Measurements from ENCODE around the gene CEP170. TPM values are rescaled to one million over a fixed set of nuclear protein-coding genes. Genes with fewer than 3 reads are reported as not detected.

CEP170 gene
- total RNA-seq, 1 donor from 2014 or later: 125 TPM

- no peak for DNase-seq (ENCODE audit: extremely low spot score, unreplicated experiment)
- Mint-ChIP-seq H3K27me3 (ENCODE audit: unreplicated experiment) (no peaks in the 10 kb centered on the region), H3K9me3 (ENCODE audit: unreplicated experiment) (no peaks in the 10 kb centered on the region), H3K4me3 (ENCODE audit: unreplicated experiment) (peak overlapping the region; percentile 82), H3K36me3 (ENCODE audit: unreplicated experiment) (peaks cover 3% of the 10 kb centered on the region), H3K4me1 (ENCODE audit: unreplicated experiment) (peaks cover 37% of the 10 kb centered on the region), H3K27ac (ENCODE audit: unreplicated experiment) (peak overlapping the region; percentile 96)
- no peak for TF ChIP-seq CTCF (IDR thresholded peaks at IDR 0.05)
Observed at GRCh38 chr1:243256590-243256989, 1.5 kb upstream of the CEP170 start.

GRCh38 chr1:243255791-243256512 lies 871 bp upstream of the CEP170 start, which contains the start of gene SDCCAG8:
Gene SDCCAG8, plus strand, starts transcription at chr1:243256041. Its CDS starts 133 bp downstream, at chr1:243256174.
- Mint-ChIP-seq H3K36me3 (ENCODE audit: unreplicated experiment) (no peaks in the 10 kb centered on the region), H3K27me3 (ENCODE audit: unreplicated experiment) (no peaks in the 10 kb centered on the region), H3K4me1 (ENCODE audit: unreplicated experiment) (peaks cover 40% of the 10 kb centered on the region), H3K4me3 (ENCODE audit: unreplicated experiment) (peak within 1 kb of the TSS; percentile 82), H3K27ac (ENCODE audit: unreplicated experiment) (peak within 1 kb of the TSS; percentile 96), H3K9me3 (ENCODE audit: unreplicated experiment) (no peaks in the 10 kb centered on the region)
- peak; percentile 99 for DNase-seq (ENCODE audit: extremely low spot score, unreplicated experiment)
- TF ChIP-seq CTCF (IDR thresholded peaks at IDR 0.05): no peak

GRCh38 chr1:243254233-243254926 lies 701 bp downstream of the CEP170 start:
- Mint-ChIP-seq H3K4me1 (ENCODE audit: unreplicated experiment) (peaks cover 53% of the 10 kb centered on the region), H3K4me3 (ENCODE audit: unreplicated experiment) (peak overlapping the region; percentile 96), H3K36me3 (ENCODE audit: unreplicated experiment) (no peaks in the 10 kb centered on the region), H3K27ac (ENCODE audit: unreplicated experiment) (peak overlapping the region; percentile 92), H3K27me3 (ENCODE audit: unreplicated experiment) (no peaks in the 10 kb centered on the region), H3K9me3 (ENCODE audit: unreplicated experiment) (no peaks in the 10 kb centered on the region)
- no peak for TF ChIP-seq CTCF (IDR thresholded peaks at IDR 0.05)
- DNase-seq (ENCODE audit: extremely low spot score, unreplicated experiment): no peak

GRCh38 chr1:243253926-243254232 lies 1.2 kb downstream of the CEP170 start:
- H3K36me3 Mint-ChIP-seq (ENCODE audit: unreplicated experiment): peaks cover 1% of the 10 kb centered on the region
- DNase-seq (ENCODE audit: extremely low spot score, unreplicated experiment): no peak
- no peaks in the 10 kb centered on the region for H3K9me3 Mint-ChIP-seq (ENCODE audit: unreplicated experiment)
- no peaks in the 10 kb centered on the region for H3K27me3 Mint-ChIP-seq (ENCODE audit: unreplicated experiment)
- peak overlapping the region; percentile 96 for H3K4me3 Mint-ChIP-seq (ENCODE audit: unreplicated experiment)
- TF ChIP-seq CTCF (IDR thresholded peaks at IDR 0.05): no peak
- peaks cover 54% of the 10 kb centered on the region for H3K4me1 Mint-ChIP-seq (ENCODE audit: unreplicated experiment)
- H3K27ac Mint-ChIP-seq (ENCODE audit: unreplicated experiment): peak overlapping the region; percentile 92

GRCh38 chr1:243253211-243253925 lies 1.7 kb downstream of the CEP170 start:
- no peaks in the 10 kb centered on the region for H3K27me3 Mint-ChIP-seq (ENCODE audit: unreplicated experiment)
- peaks cover 55% of the 10 kb centered on the region for H3K4me1 Mint-ChIP-seq (ENCODE audit: unreplicated experiment)
- DNase-seq (ENCODE audit: extremely low spot score, unreplicated experiment): no peak
- H3K27ac Mint-ChIP-seq (ENCODE audit: unreplicated experiment): peak overlapping the region; percentile 92
- no peak for TF ChIP-seq CTCF (IDR thresholded peaks at IDR 0.05)
- H3K36me3 Mint-ChIP-seq (ENCODE audit: unreplicated experiment): peaks cover 5% of the 10 kb centered on the region
- H3K9me3 Mint-ChIP-seq (ENCODE audit: unreplicated experiment): no peaks in the 10 kb centered on the region
- H3K4me3 Mint-ChIP-seq (ENCODE audit: unreplicated experiment): peak overlapping the region; percentile 96
